Measurements from ENCODE around the gene ZNF678. TPM values are rescaled to one million over a fixed set of nuclear protein-coding genes. Genes with fewer than 3 reads are reported as not detected.

The ZNF678 gene
- 8.4 and 10.5 TPM in 2 replicates for total RNA-seq (ENCODE audit: low replicate concordance)

DNA sequence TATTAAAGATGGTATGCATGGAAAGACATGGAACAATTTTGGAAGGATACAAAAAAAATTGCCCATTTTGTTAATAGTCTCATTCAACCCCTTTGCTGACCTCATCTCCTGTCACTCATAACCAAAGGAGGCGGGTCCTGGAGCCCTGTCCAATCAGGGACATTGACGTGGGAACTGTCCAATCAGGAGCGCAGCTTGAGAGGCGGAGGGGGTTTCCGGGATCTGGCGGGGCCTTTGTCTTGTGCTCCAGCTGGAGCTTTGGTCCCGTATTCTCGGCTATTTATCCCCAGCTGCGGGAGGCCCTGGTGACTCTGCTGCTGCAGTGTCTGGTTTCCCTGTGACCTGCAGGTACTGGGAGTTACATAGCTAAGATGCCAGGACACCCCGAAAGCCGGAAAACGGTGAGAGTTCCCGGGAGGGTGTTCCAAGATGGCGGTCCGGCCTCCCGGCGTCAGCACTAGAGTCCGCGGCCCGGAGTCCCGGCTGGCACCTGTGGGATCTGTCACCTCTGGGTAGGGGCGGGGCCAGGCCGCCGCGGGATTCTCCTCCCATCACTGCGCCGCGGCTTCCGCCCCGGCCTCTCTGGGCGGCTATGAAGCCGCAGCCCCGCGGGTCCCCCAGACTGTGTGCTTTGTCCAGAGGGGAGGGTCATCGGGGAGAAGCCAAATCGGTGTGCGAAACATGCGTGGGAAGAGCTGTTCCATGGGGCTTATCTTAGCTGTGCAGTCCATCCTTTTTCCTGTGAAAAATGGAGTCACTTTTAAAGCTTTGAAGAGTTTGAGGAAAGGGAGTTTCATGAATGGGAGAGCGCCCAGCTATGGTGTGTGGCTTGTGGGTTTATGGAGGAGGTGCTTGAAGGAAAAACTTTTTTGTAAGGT lies at the start of gene ZNF678:
ZNF678 (plus strand) TSS at position 233 of the 878 bp plus-strand sequence. CDS start 87,436 bp downstream, outside the sequence.
- H3K4me3 ChIP-seq (ENCODE audit: low read depth, low read length): peak within 1 kb of the TSS; percentile 80
- TF ChIP-seq, protein P1, sequence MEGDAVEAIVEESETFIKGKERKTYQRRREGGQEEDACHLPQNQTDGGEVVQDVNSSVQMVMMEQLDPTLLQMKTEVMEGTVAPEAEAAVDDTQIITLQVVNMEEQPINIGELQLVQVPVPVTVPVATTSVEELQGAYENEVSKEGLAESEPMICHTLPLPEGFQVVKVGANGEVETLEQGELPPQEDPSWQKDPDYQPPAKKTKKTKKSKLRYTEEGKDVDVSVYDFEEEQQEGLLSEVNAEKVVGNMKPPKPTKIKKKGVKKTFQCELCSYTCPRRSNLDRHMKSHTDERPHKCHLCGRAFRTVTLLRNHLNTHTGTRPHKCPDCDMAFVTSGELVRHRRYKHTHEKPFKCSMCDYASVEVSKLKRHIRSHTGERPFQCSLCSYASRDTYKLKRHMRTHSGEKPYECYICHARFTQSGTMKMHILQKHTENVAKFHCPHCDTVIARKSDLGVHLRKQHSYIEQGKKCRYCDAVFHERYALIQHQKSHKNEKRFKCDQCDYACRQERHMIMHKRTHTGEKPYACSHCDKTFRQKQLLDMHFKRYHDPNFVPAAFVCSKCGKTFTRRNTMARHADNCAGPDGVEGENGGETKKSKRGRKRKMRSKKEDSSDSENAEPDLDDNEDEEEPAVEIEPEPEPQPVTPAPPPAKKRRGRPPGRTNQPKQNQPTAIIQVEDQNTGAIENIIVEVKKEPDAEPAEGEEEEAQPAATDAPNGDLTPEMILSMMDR (IDR thresholded peaks at IDR 0.05; ENCODE audit: insufficient read depth, low read length): no peak
- peak; percentile 93 for DNase-seq (ENCODE audit: low read depth)

DNA sequence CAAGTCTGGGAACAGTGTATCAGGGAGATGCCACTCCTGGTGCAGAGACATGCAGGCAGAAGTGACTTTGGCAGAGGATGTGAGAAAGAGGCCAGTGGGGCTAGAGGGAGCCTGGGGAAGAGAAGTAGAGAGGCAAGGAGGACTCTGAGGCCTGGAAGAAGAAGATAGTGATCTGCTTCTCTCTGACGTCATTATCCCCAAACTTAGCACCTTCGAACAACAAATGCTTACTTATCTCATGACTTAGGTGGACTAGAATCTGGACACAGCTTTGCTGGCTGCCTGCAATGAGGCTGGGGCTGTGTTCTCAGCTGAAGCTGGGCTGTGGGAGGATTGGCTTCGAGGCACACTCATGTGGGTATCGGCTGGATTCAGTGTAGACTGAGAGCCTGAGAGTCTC lies 44.5 kb upstream of the ZNF678 start:
- no peak overlapping the region for H3K4me3 ChIP-seq (ENCODE audit: low read depth, low read length)
- TF ChIP-seq, protein P1 (IDR thresholded peaks at IDR 0.05; ENCODE audit: insufficient read depth, low read length): no peak
- no peak for DNase-seq (ENCODE audit: low read depth)

DNA sequence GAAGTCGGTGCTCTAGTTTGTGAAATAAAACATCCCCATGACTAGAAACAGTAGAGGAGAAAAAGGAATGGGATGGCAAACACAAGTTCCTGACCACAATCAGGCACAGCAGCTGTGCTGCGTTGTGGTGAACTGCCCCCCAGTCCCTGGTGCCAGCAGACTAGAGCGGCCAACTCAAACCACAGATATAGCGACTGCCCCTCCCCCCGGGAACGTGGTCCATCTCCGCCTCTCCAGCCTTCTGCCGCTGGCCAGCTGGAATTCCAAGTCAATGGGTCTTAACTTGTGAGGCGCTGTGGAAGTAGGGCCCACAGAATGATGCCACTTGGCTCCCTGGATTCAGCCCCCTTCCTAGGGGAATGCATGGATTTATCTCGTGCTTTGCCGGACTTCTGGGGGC lies 41.6 kb upstream of the ZNF678 start:
- DNase-seq (ENCODE audit: low read depth): no peak
- no peak overlapping the region for H3K4me3 ChIP-seq (ENCODE audit: low read depth, low read length)
- TF ChIP-seq, protein P1 (IDR thresholded peaks at IDR 0.05; ENCODE audit: insufficient read depth, low read length): no peak

DNA sequence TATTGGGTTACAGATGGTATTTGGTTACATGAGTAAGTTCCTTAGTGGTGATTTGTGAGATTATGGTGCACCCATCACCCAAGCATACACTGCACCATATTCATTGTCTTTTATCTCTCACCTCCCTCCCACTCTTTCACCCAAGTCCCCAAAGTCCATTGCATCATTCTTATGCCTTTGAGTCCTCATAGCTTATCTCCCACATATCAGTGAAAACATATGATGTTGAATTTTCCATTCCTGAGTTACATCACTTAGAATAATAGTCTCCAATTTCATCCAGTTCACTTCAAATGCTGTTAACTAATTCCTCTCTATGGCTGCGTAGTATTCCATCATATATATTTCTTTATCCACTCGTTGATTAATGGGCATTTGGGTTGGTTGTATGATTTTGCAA lies 36.8 kb upstream of the ZNF678 start:
- DNase-seq (ENCODE audit: low read depth): no peak
- H3K4me3 ChIP-seq (ENCODE audit: low read depth, low read length): no peak overlapping the region
- TF ChIP-seq, protein P1 (IDR thresholded peaks at IDR 0.05; ENCODE audit: insufficient read depth, low read length): no peak

DNA sequence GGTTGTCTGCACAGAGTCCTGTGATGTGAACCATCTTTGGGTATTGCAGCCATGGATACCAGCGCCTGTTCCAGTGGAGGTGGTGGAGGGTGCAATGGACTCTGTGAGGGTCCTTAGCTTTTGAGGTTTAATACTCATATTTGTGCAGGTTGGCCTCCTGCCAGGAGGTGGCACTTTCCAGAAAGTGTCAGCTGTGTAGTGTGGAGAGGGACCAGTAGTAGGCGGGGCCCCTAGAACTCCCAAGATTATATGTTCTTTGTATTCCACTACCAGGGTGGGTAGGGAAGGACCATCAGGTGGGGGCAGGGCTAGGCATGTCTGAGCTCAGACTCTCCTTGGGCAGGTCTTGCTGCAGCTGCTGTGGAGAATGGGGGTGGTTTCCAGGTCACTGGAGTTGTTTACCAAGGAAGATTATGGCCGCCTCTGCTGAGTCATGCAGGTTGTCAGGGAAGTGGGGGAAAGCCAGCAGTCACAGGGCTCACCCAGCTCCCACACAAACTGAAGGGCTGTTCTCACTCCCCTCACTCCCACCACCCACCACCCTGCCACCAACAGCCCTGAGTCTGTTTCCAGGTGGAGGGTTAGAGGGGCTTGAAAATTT lies 31.2 kb upstream of the ZNF678 start:
- TF ChIP-seq, protein P1 (IDR thresholded peaks at IDR 0.05; ENCODE audit: insufficient read depth, low read length): no peak
- H3K4me3 ChIP-seq (ENCODE audit: low read depth, low read length): no peak overlapping the region
- DNase-seq (ENCODE audit: low read depth): no peak

DNA sequence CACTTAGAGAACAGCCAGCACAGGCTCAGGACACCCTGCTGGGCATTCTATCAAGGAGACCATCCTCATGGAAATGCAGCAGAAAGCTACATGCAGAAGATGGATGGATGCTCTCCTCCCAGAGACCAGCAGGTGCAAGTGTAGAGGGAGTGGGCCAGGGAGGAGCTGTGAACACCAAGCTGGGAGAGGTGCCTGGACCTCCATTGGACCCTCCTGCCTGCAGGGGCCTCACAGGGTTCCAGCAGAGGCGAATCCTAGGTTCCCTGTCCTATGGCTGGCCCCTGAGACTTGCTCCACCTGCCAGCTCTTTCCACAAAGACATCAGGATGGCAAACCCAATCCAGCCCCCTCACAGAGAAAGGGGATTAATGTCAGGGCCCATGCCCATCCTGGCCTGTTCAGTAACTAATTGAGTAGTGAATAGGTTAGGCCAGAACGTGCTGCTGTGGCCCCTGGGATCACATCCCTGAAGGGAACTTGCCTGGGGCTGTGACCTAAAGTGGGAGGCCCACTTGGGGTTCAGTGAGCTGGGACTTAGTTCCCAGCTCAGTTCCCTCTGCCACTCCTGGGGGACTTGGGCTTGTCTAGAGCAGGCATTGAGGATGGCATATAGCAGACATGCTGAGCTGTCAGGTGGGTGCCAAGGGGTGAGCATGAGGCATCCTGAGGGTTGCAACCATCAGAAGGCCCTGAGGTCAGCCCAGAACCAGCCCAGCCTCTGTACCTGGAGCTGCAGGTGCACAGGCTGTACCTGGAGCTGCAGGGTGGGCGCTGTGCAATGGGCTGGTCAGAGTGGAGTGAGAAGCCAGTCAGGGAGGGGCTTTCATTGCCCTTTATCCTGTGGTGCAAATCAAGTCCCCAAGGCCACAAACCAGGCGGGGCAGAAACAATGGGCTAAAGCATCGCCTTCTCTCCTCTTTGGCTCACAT lies 22.9 kb upstream of the ZNF678 start:
- H3K4me3 ChIP-seq (ENCODE audit: low read depth, low read length): no peak overlapping the region
- no peak for DNase-seq (ENCODE audit: low read depth)
- TF ChIP-seq, protein P1 (IDR thresholded peaks at IDR 0.05; ENCODE audit: insufficient read depth, low read length): no peak

All from fibroblast of the aortic adventitia (primary cell).